HL-60 (cell line): ENCODE measurements around the gene PIK3CD.

Experiments used
- POLR2AphosphoS5 ChIP-seq: IDR thresholded peaks from 2 replicates; pipeline ENCODE4 v1.6.1; 2012; ENCODE audit warnings: low read depth
- TF ChIP-seq, protein P1 (sequence below): IDR thresholded peaks from one replicate; pipeline ENCODE4 v1.5.1; 2011; ENCODE audit warnings: low read length, control low read depth, inconsistent platforms; ENCODE audit not compliant: insufficient read depth
- TF ChIP-seq, protein P2 (sequence below): IDR thresholded peaks from 2 replicates; pipeline ENCODE4 v1.6.1; 2012; ENCODE audit warnings: low read depth; ENCODE audit not compliant: insufficient replicate concordance

- TF ChIP-seq, protein P1, sequence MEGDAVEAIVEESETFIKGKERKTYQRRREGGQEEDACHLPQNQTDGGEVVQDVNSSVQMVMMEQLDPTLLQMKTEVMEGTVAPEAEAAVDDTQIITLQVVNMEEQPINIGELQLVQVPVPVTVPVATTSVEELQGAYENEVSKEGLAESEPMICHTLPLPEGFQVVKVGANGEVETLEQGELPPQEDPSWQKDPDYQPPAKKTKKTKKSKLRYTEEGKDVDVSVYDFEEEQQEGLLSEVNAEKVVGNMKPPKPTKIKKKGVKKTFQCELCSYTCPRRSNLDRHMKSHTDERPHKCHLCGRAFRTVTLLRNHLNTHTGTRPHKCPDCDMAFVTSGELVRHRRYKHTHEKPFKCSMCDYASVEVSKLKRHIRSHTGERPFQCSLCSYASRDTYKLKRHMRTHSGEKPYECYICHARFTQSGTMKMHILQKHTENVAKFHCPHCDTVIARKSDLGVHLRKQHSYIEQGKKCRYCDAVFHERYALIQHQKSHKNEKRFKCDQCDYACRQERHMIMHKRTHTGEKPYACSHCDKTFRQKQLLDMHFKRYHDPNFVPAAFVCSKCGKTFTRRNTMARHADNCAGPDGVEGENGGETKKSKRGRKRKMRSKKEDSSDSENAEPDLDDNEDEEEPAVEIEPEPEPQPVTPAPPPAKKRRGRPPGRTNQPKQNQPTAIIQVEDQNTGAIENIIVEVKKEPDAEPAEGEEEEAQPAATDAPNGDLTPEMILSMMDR: no peak
- TF ChIP-seq, protein P2, sequence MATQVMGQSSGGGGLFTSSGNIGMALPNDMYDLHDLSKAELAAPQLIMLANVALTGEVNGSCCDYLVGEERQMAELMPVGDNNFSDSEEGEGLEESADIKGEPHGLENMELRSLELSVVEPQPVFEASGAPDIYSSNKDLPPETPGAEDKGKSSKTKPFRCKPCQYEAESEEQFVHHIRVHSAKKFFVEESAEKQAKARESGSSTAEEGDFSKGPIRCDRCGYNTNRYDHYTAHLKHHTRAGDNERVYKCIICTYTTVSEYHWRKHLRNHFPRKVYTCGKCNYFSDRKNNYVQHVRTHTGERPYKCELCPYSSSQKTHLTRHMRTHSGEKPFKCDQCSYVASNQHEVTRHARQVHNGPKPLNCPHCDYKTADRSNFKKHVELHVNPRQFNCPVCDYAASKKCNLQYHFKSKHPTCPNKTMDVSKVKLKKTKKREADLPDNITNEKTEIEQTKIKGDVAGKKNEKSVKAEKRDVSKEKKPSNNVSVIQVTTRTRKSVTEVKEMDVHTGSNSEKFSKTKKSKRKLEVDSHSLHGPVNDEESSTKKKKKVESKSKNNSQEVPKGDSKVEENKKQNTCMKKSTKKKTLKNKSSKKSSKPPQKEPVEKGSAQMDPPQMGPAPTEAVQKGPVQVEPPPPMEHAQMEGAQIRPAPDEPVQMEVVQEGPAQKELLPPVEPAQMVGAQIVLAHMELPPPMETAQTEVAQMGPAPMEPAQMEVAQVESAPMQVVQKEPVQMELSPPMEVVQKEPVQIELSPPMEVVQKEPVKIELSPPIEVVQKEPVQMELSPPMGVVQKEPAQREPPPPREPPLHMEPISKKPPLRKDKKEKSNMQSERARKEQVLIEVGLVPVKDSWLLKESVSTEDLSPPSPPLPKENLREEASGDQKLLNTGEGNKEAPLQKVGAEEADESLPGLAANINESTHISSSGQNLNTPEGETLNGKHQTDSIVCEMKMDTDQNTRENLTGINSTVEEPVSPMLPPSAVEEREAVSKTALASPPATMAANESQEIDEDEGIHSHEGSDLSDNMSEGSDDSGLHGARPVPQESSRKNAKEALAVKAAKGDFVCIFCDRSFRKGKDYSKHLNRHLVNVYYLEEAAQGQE: no peak
- TF ChIP-seq POLR2AphosphoS5: no peak
Measured at GRCh38 chr1:9659328-9659727, 7.8 kb downstream of the PIK3CD start.
